ENCODE data around the gene WNT8A.

Gene WNT8A

DNA sequence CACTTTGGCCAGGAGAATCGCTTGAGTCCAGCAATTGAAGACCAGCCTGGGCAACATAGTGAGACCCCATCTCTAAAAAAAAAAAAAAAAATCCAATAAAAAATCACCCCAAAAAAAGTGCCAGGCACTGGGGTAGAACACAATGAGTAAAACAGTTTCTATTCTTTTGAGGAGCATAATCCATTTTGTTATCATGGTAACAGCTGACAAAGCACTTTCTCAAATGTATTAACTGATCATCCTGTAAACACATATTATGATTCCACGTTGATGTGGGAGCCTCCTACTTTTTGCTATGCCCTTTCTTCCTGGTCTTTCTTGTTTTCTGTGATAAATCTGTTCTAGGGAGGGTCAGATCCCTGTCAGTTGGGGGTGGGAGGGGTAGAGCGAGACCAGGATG is 30.3 kb upstream of the WNT8A start:
- no peak overlapping the region for H3K9ac ChIP-seq (ENCODE audit: low read depth, low read length)
- no peak overlapping the region for H3K4me2 ChIP-seq (ENCODE audit: insufficient read depth, low read length)
- TF ChIP-seq EZH2 (IDR thresholded peaks at IDR 0.05; ENCODE audit: borderline replicate concordance, low read depth, low read length, severe bottlenecking), result no peak
- TF ChIP-seq, protein P1, sequence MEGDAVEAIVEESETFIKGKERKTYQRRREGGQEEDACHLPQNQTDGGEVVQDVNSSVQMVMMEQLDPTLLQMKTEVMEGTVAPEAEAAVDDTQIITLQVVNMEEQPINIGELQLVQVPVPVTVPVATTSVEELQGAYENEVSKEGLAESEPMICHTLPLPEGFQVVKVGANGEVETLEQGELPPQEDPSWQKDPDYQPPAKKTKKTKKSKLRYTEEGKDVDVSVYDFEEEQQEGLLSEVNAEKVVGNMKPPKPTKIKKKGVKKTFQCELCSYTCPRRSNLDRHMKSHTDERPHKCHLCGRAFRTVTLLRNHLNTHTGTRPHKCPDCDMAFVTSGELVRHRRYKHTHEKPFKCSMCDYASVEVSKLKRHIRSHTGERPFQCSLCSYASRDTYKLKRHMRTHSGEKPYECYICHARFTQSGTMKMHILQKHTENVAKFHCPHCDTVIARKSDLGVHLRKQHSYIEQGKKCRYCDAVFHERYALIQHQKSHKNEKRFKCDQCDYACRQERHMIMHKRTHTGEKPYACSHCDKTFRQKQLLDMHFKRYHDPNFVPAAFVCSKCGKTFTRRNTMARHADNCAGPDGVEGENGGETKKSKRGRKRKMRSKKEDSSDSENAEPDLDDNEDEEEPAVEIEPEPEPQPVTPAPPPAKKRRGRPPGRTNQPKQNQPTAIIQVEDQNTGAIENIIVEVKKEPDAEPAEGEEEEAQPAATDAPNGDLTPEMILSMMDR (IDR thresholded peaks at IDR 0.05; ENCODE audit: borderline replicate concordance, extremely low read depth, low read length, poor library complexity, severe bottlenecking), result no peak
- H3K79me2 ChIP-seq (ENCODE audit: insufficient read depth, low read length), result no peaks in the 10 kb centered on the region
- H3K27ac ChIP-seq (ENCODE audit: low read length), result no peak overlapping the region
- H2AFZ ChIP-seq (ENCODE audit: low read depth, low read length), result no peak overlapping the region
- no peak for ATAC-seq (ENCODE audit: insufficient read depth, low read depth)
- H3K4me1 ChIP-seq (ENCODE audit: insufficient read depth, low read length), result no peaks in the 10 kb centered on the region
- H3K27me3 ChIP-seq (ENCODE audit: insufficient read depth, low read length, poor library complexity), result peaks cover 3% of the 10 kb centered on the region
- no peak overlapping the region for H3K4me3 ChIP-seq (ENCODE audit: low read depth in 1 of 2, low read length in 2 of 2)
- no peak for DNase-seq
- H4K20me1 ChIP-seq (ENCODE audit: insufficient read depth, low read length), result no peaks in the 10 kb centered on the region
- no peaks in the 10 kb centered on the region for H3K36me3 ChIP-seq (ENCODE audit: insufficient read depth, low read length)
- no peaks in the 10 kb centered on the region for H3K9me3 ChIP-seq (ENCODE audit: insufficient read depth, low read length, severe bottlenecking)

DNA sequence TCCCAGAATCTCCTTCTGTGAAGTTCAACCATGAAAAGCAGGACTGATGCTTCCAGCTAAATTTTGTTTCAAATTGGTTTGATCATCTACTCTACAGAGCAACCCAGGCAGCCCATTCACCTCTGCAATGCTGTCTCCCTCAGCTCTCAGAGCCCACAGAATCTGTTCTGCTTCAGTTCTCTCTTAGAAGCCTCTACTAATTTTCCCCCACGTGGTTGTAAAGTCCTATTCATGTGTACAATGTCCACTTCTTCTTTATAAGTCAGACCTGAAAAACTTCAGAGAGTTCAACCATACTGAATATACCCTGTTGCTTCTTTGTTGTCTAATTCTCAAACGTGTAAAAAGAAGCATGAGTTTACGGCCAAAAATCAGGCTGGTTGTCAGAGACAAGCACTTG is 29.6 kb upstream of the WNT8A start:
- peaks cover 3% of the 10 kb centered on the region for H3K27me3 ChIP-seq (ENCODE audit: insufficient read depth, low read length, poor library complexity)
- TF ChIP-seq, protein P1 (IDR thresholded peaks at IDR 0.05; ENCODE audit: borderline replicate concordance, extremely low read depth, low read length, poor library complexity, severe bottlenecking), result no peak
- no peak for TF ChIP-seq EZH2 (IDR thresholded peaks at IDR 0.05; ENCODE audit: borderline replicate concordance, low read depth, low read length, severe bottlenecking)
- H3K9me3 ChIP-seq (ENCODE audit: insufficient read depth, low read length, severe bottlenecking), result no peaks in the 10 kb centered on the region
- no peak for ATAC-seq (ENCODE audit: insufficient read depth, low read depth)
- H3K4me1 ChIP-seq (ENCODE audit: insufficient read depth, low read length), result no peaks in the 10 kb centered on the region
- H4K20me1 ChIP-seq (ENCODE audit: insufficient read depth, low read length), result no peaks in the 10 kb centered on the region
- H3K9ac ChIP-seq (ENCODE audit: low read depth, low read length), result no peak overlapping the region
- no peaks in the 10 kb centered on the region for H3K36me3 ChIP-seq (ENCODE audit: insufficient read depth, low read length)
- no peak overlapping the region for H3K4me3 ChIP-seq (ENCODE audit: low read depth in 1 of 2, low read length in 2 of 2)
- DNase-seq, result no peak
- no peaks in the 10 kb centered on the region for H3K79me2 ChIP-seq (ENCODE audit: insufficient read depth, low read length)
- no peak overlapping the region for H2AFZ ChIP-seq (ENCODE audit: low read depth, low read length)
- no peak overlapping the region for H3K4me2 ChIP-seq (ENCODE audit: insufficient read depth, low read length)
- H3K27ac ChIP-seq (ENCODE audit: low read length), result no peak overlapping the region

DNA sequence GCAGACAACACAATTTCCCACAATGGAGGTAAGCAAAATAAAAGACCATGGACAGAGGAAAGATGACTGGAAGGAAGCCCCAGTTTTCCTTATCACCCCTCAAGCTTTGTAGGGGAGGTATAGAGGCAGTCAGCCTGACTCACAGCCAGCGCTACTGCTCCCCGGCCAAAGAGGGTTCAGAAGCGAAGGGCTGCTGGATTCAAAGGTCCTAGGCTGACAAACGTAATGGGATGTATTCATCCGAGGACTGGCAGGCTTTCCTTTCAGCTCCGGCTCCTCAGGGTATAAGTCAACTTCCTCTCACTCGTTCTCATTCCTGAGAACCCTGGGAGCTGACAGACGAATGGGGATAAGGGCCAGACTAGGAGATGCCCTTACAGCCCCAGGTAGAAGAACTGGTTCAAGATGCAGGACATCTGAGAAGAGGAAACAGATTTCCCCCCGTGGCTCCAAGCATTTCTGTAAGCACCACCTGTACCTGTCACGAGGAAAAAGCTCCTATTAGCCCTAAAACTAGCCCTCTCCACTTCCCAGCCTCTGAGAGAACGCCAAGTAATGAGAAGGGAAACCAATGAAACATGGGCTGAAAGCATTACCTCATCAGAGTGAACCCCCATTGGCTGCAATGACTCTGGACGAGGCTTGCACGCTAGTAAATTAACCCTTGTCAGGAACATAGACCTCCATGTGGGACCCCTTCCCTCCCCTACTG is 28.8 kb upstream of the WNT8A start:
- Histone ChIP-seq H3K9me3 (ENCODE audit: insufficient read depth, low read length, severe bottlenecking) (no peaks in the 10 kb centered on the region), H2AFZ (ENCODE audit: low read depth, low read length) (no peak overlapping the region), H3K36me3 (ENCODE audit: insufficient read depth, low read length) (no peaks in the 10 kb centered on the region), H3K79me2 (ENCODE audit: insufficient read depth, low read length) (no peaks in the 10 kb centered on the region), H3K4me3 (ENCODE audit: low read depth in 1 of 2, low read length in 2 of 2) (no peak overlapping the region), H3K4me1 (ENCODE audit: insufficient read depth, low read length) (no peaks in the 10 kb centered on the region), H3K27me3 (ENCODE audit: insufficient read depth, low read length, poor library complexity) (peaks cover 3% of the 10 kb centered on the region), H4K20me1 (ENCODE audit: insufficient read depth, low read length) (no peaks in the 10 kb centered on the region), H3K27ac (ENCODE audit: low read length) (no peak overlapping the region), H3K9ac (ENCODE audit: low read depth, low read length) (no peak overlapping the region), H3K4me2 (ENCODE audit: insufficient read depth, low read length) (no peak overlapping the region)
- TF ChIP-seq, protein P1 (IDR thresholded peaks at IDR 0.05; ENCODE audit: borderline replicate concordance, extremely low read depth, low read length, poor library complexity, severe bottlenecking), result no peak
- no peak for TF ChIP-seq EZH2 (IDR thresholded peaks at IDR 0.05; ENCODE audit: borderline replicate concordance, low read depth, low read length, severe bottlenecking)
- ATAC-seq (ENCODE audit: insufficient read depth, low read depth) (no peak), DNase-seq (no peak)
